Omental fat pad (tissue), 4 donors: Measurements from ENCODE around the gene MRPL2. TPM values are rescaled to one million over a fixed set of nuclear protein-coding genes. Genes with fewer than 3 reads are reported as not detected.

Experiments
- ATAC-seq: fragments of 150-250 bp; one replicate; pipeline ENCODE4 v1.9.1; 2016; ENCODE audit warnings: mild to moderate bottlenecking, moderate library complexity; ENCODE audit not compliant: low FRiP score
- DNase-seq: peaks from one replicate; pipeline ENCODE4 v3.0.0-alpha.2; 2019; ENCODE audit warnings: low spot score
- total RNA-seq, 4 donors: library from RNA; depleted of rRNA; stranded (reverse); fragments of >200 nt; gene quantifications; one replicate each; pipeline ENCODE4 v1.1.0, GENCODE V29; 2016
- TF ChIP-seq, protein P1 (sequence below), 3 donors: fragments of 450-650 bp; IDR thresholded peaks; one replicate each; pipeline ENCODE4 v1.5.1; 2016 to 2017; ENCODE audit warnings: antibody characterized with exemption in 3 of 3, mild to moderate bottlenecking in 3 of 3, moderate library complexity in 2 of 3

MRPL2 gene
- total RNA-seq, 4 donors from 2014 or later = 10.7 to 32.2 (median 19.3) TPM

DNA sequence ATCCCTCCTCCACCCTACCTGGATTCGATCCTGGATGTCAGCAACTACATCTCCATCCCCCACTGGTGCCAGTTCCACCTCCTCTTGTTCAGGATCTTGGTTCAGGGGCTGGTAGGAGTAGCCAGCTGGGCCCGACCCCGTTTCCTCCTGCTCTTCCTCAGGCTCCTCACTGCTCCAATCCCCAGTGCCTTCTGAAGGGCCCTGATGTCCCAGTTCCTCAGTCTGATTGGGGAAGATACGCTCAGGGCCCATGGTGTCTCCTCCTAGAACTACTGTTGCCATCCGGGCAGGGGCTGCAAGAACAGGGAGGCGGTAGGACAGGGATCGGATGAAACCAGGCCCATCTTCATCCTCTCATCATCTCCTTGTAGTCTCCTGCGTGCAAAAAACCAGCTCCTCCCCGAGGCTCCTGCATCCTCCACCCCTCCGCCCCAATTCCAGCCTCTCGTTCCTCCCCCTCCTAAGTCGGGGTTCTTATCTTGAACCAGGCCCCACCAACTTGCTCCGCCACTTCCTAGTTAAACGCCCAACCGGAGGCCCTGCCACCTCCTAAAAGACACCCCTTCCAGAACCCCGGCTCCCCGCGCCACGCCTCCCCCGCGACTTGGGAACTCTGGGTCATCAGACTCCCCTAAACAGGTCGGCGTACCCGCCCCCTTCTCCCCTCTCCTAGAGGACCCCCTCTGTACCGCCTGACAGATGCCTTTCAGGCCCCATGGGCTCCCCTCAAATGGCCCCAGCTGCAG lies 46.0 kb downstream of the MRPL2 start:
- no peak for ATAC-seq
- TF ChIP-seq, protein P1, sequence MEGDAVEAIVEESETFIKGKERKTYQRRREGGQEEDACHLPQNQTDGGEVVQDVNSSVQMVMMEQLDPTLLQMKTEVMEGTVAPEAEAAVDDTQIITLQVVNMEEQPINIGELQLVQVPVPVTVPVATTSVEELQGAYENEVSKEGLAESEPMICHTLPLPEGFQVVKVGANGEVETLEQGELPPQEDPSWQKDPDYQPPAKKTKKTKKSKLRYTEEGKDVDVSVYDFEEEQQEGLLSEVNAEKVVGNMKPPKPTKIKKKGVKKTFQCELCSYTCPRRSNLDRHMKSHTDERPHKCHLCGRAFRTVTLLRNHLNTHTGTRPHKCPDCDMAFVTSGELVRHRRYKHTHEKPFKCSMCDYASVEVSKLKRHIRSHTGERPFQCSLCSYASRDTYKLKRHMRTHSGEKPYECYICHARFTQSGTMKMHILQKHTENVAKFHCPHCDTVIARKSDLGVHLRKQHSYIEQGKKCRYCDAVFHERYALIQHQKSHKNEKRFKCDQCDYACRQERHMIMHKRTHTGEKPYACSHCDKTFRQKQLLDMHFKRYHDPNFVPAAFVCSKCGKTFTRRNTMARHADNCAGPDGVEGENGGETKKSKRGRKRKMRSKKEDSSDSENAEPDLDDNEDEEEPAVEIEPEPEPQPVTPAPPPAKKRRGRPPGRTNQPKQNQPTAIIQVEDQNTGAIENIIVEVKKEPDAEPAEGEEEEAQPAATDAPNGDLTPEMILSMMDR (IDR thresholded peaks at IDR 0.05) = no peak
- no peak for DNase-seq

GRCh38 chr6:43012364-43012763 lies 46.9 kb downstream of the MRPL2 start:
- no peak for DNase-seq
- TF ChIP-seq, protein P1 (IDR thresholded peaks at IDR 0.05) = no peak
- no peak for ATAC-seq

DNA sequence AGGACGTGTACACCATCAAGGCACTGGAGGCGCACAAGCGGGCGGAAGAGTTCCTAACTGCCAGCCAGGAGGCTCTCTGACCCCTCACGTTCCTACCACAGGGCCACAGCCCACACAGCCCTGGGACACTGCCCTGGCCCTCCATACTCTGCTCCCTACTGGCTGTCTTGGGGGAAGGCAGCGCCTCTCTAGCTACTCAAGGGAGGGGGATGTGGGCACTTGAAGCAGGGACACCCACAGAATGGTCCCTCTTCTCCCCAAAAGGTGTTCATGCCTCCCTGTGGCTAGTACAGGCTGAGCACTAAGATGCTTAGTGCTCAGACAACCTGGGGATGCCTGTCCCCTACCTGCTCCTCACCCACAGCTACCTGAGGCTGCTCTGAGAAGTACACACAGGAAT lies 48.0 kb downstream of the MRPL2 start:
- ATAC-seq (no peak), DNase-seq (no peak)
- TF ChIP-seq, protein P1 (IDR thresholded peaks at IDR 0.05) = no peak

- TF ChIP-seq, protein P1 (IDR thresholded peaks at IDR 0.05) = no peak
- DNase-seq (no peak), ATAC-seq (no peak)
These were observed 50.1 kb downstream of the MRPL2 start for GRCh38 chr6:43009124-43009523.

GRCh38 chr6:43007126-43007525 lies 52.1 kb downstream of the MRPL2 start:
- DNase-seq (no peak), ATAC-seq (no peak)
- TF ChIP-seq, protein P1 (IDR thresholded peaks at IDR 0.05) = no peak

DNA sequence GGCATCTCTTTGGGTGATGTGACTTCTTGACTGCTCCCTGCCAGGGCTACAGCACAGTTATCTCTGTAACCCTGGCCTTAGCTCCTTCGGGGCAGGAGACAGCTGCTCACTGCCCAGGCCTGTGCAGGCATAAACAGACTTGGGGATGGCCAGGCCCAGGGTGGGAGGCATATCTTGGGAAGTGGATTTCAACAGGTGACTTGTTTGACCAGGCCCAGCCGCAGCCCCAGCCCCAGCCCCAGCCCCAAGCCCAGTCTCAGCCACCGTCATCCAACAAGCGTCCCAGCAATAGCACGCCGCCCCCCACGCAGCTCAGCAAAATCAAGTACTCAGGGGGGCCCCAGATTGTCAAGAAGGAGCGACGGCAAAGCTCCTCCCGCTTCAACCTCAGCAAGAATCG lies 53.0 kb downstream of the MRPL2 start:
- ATAC-seq (no peak), DNase-seq (no peak)
- TF ChIP-seq, protein P1 (IDR thresholded peaks at IDR 0.05) = no peak

DNA sequence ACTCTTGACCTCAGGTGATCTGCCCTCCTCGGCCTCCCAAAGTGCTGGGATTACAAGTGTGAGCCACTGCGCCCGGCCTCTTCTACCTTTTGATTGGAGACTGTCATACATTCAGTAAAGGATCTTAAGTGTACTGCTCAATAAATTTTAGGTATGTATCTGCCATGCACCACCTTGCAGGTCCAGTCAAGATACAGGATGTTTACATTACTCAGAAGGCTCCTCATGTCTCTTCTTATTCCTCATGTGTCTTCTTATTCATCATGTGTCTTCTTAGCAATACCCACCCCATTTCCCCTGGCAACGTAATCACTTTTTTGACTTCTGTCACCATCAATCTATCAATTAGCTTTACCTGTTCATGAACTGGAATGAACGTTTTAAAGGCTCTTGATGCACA lies 53.4 kb downstream of the MRPL2 start:
- TF ChIP-seq, protein P1 (IDR thresholded peaks at IDR 0.05) = no peak
- DNase-seq (no peak), ATAC-seq (no peak)
